HepG2 (cell line): ENCODE measurements around the gene ITSN2. TPM values are rescaled to one million over a fixed set of nuclear protein-coding genes. Genes with fewer than 3 reads are reported as not detected.

Experiments used
- ELF3 ChIP-seq: IDR thresholded peaks from 2 replicates; pipeline ENCODE4 v1.6.1; 2016; ENCODE audit warnings: missing genetic modification reagents, missing compliant biosample characterization
- JARID2 ChIP-seq: sonication (generic); formaldehyde crosslinking; IDR thresholded peaks from 2 replicates; pipeline ENCODE4 v1.8.1; 2023; ENCODE audit warnings: missing genetic modification reagents, inconsistent platforms; ENCODE audit not compliant: insufficient replicate concordance
- MZF1 ChIP-seq: sonication (generic); formaldehyde crosslinking; IDR thresholded peaks from 2 replicates; pipeline ENCODE4 v1.8.1; 2023; ENCODE audit warnings: mild to moderate bottlenecking, missing genetic modification reagents, borderline replicate concordance
- PLRG1 ChIP-seq: fragments of 450-650 bp; conservative IDR thresholded peaks from 2 replicates; pipeline ENCODE4 v1.6.1; 2016
- YY1 ChIP-seq: IDR thresholded peaks from 2 replicates; pipeline ENCODE4 v1.6.1; 2011; ENCODE audit warnings: low read length, low read depth, moderate library complexity, mild to moderate bottlenecking; ENCODE audit not compliant: insufficient read depth, insufficient replicate concordance
- ZC3H4 ChIP-seq: sonication (generic); formaldehyde crosslinking; IDR thresholded peaks from 2 replicates; pipeline ENCODE4 v1.4.0; 2020; ENCODE audit warnings: missing genetic modification reagents, borderline replicate concordance
- ZIK1 ChIP-seq: sonication (generic); formaldehyde crosslinking; IDR thresholded peaks from 2 replicates; pipeline ENCODE4 v1.5.0; 2020; ENCODE audit warnings: mild to moderate bottlenecking, low read depth, missing genetic modification reagents, borderline replicate concordance
- ZNF101 ChIP-seq: sonication (generic); formaldehyde crosslinking; IDR thresholded peaks from 2 replicates; pipeline ENCODE4 v1.4.0; 2020; ENCODE audit warnings: mild to moderate bottlenecking, low read depth, missing genetic modification reagents, borderline replicate concordance
- ZNF121 ChIP-seq: sonication (generic); formaldehyde crosslinking; IDR thresholded peaks from 2 replicates; pipeline ENCODE4 v1.5.0; 2020; ENCODE audit warnings: mild to moderate bottlenecking, missing genetic modification reagents
- ZNF232 ChIP-seq: sonication (generic); formaldehyde crosslinking; IDR thresholded peaks from 2 replicates; pipeline ENCODE4 v1.4.0; 2020; ENCODE audit warnings: missing genetic modification reagents, borderline replicate concordance
- ZNF251 ChIP-seq: sonication (generic); formaldehyde crosslinking; IDR thresholded peaks from 2 replicates; pipeline ENCODE4 v1.9.0; 2021; ENCODE audit warnings: mild to moderate bottlenecking, missing genetic modification reagents
- ZNF292 ChIP-seq: sonication (generic); formaldehyde crosslinking; IDR thresholded peaks from 2 replicates; pipeline ENCODE4 v1.8.1; 2022; ENCODE audit warnings: mild to moderate bottlenecking, low read depth, missing genetic modification reagents, borderline replicate concordance
- ZNF510 ChIP-seq: sonication (generic); formaldehyde crosslinking; IDR thresholded peaks from 2 replicates; pipeline ENCODE4 v1.4.0; 2020; ENCODE audit warnings: low read depth, mild to moderate bottlenecking, missing genetic modification reagents
- ZNF567 ChIP-seq: sonication (generic); formaldehyde crosslinking; IDR thresholded peaks from 2 replicates; pipeline ENCODE4 v1.8.1; 2023; ENCODE audit warnings: mild to moderate bottlenecking, missing genetic modification reagents, borderline replicate concordance
- polyA plus RNA-seq, 8 experiments: library from polyadenylated mRNA; depleted of rRNA in 3 of 8; stranded (reverse) in 7 of 8; unstranded in 1 of 8; fragments of >200 nt; fragmentation: Illumina TruSeq in 4 of 8; extraction: Trizol in 4 of 8; gene quantifications; 2 replicates each; pipeline versions ENCODE4 v1.2.1 to v1.2.3, GENCODE V29; 2011 to 2016; ENCODE audit warnings: low read depth in 4 of 8, missing spikeins in 1 of 8, mixed read lengths in 1 of 8; ENCODE audit not compliant: insufficient read depth in 1 of 8
- total RNA-seq, 5 experiments: library from RNA; depleted of rRNA; stranded (reverse); fragments of >200 nt; fragmentation: Illumina TruSeq; extraction: Trizol; gene quantifications; 2 replicates each; pipeline ENCODE4 v1.2.3, GENCODE V29; 2016; ENCODE audit warnings: low read depth in 1 of 5
- TF ChIP-seq, protein P1 (sequence below): IDR thresholded peaks from 2 replicates; pipeline ENCODE4 v1.6.1; 2016; ENCODE audit warnings: low read depth, borderline replicate concordance
- TF ChIP-seq, protein P2 (sequence below): IDR thresholded peaks from 2 replicates; pipeline ENCODE4 v1.6.1; 2016; ENCODE audit warnings: missing biosample characterization, missing genetic modification reagents, low read depth
- TF ChIP-seq, protein P3 (sequence below): sonication (generic); IDR thresholded peaks from 2 replicates; pipeline ENCODE4 v1.6.1; 2016; ENCODE audit warnings: low read depth, borderline replicate concordance
- TF ChIP-seq, protein P4 (sequence below): sonication (generic); formaldehyde crosslinking; IDR thresholded peaks from 2 replicates; pipeline ENCODE4 v1.4.0; 2020; ENCODE audit warnings: missing genetic modification reagents, borderline replicate concordance
- TF ChIP-seq, protein P5 (sequence below): sonication (generic); formaldehyde crosslinking; IDR thresholded peaks from 2 replicates; pipeline ENCODE4 v1.8.0; 2022; ENCODE audit warnings: missing genetic modification reagents, mild to moderate bottlenecking, moderate library complexity, borderline replicate concordance
- TF ChIP-seq, protein P6 (sequence below): fragments of 450-650 bp; IDR thresholded peaks from 2 replicates; pipeline ENCODE4 v1.6.1; 2016

Gene ITSN2
- total and polyA plus RNA-seq, 2 of the 13 experiments (the other 11 are each of a cell fraction or from before 2014, with no cell fraction given): 26.0 to 26.6 TPM

DNA sequence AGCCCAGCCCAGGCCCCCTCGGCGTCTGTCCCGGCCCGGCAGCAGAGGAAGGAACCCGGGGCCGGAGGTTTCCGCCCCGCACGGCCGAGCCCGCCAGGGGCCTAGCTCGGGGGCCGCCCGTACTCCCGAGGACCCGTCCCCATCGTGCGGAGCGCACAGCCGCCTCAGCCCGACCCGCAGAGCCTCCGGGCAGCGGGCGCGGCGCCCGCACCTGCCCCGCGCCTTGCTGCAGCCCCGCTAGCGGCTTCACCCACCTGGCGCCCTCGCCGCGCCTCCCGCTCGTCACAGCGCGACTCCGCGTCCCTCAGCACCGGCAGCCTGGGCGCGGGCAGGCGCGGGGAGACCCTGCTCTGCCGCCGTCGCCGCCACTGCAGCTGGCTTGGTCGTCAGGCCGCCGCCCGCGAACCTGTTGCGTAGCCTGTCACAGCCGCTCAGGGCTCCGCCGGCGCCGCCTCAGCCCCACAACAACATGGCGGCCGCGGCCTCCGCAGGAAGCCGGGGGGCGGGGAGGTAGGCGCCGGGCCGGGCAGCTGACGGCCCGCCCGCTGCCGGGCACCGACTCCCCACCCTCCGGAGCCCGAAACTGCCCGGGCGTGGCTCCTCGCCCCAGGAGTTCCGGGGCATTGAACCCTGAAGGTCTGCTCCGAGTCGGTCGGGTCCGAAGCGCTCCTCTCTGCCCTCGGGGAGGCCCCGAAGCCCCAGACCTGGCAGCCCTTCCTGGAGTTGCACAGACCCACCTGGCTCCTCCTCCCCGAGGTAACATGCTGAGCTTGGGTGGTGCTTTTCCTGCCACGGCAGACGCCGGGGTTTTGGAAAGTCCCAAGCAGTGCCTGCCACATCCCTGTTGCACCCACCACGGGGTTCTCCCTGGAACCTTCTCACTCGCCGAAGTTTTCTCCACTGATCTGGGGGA, at the start of gene ITSN2 (continued):
- TF ChIP-seq, protein P1, sequence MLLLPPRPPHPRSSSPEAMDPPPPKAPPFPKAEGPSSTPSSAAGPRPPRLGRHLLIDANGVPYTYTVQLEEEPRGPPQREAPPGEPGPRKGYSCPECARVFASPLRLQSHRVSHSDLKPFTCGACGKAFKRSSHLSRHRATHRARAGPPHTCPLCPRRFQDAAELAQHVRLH (CRISPR knock-in tag): peak; percentile 49; the same call in 1 of the 2 replicates
- TF ChIP-seq ZC3H4 (peak; percentile 33; the same call in 1 of the 2 replicates), ZNF232 (CRISPR knock-in tag) (peak; percentile 59; the same call in 1 of the 2 replicates), ELF3 (peak; percentile 44), MZF1 (CRISPR knock-in tag) (no peak), ZNF292 (CRISPR knock-in tag) (peak; percentile 24; the same call in 1 of the 2 replicates), ZNF567 (peak; percentile 34; the same call in 1 of the 2 replicates), ZNF510 (CRISPR knock-in tag) (peak; percentile 95; the same call in 1 of the 2 replicates), YY1 (peak; percentile 98), ZNF251 (CRISPR knock-in tag) (no peak), JARID2 (no peak), ZIK1 (CRISPR knock-in tag) (0 out of 2 replicates have a peak, but pooled peaks have one; percentile 90), PLRG1 (no peak), ZNF101 (CRISPR knock-in tag) (no peak), ZNF121 (CRISPR knock-in tag) (peak; percentile 30; the same call in 1 of the 2 replicates)
- TF ChIP-seq, protein P2, sequence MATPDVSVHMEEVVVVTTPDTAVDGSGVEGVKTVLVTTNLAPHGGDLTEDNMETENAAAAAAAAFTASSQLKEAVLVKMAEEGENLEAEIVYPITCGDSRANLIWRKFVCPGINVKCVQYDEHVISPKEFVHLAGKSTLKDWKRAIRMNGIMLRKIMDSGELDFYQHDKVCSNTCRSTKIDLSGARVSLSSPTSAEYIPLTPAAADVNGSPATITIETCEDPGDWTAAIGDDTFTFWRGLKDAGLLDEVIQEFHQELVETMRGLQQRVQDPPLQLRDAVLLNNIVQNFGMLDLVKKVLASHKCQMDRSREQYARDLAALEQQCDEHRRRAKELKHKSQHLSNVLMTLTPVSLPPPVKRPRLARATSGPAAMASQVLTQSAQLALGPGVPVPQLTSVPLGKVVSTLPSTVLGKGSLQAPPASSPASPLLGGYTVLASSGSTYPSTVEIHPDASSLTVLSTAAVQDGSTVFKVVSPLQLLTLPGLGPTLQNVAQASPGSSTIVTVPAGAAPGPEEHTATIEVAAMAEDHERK (CRISPR knock-in tag): no peak
- TF ChIP-seq, protein P3, sequence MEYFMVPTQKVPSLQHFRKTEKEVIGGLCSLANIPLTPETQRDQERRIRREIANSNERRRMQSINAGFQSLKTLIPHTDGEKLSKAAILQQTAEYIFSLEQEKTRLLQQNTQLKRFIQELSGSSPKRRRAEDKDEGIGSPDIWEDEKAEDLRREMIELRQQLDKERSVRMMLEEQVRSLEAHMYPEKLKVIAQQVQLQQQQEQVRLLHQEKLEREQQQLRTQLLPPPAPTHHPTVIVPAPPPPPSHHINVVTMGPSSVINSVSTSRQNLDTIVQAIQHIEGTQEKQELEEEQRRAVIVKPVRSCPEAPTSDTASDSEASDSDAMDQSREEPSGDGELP: peak; percentile 82; the same call in 1 of the 2 replicates
- TF ChIP-seq, protein P4, sequence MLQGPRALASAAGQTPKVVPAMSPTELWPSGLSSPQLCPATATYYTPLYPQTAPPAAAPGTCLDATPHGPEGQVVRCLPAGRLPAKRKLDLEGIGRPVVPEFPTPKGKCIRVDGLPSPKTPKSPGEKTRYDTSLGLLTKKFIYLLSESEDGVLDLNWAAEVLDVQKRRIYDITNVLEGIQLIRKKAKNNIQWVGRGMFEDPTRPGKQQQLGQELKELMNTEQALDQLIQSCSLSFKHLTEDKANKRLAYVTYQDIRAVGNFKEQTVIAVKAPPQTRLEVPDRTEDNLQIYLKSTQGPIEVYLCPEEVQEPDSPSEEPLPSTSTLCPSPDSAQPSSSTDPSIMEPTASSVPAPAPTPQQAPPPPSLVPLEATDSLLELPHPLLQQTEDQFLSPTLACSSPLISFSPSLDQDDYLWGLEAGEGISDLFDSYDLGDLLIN: no peak
- TF ChIP-seq, protein P5, sequence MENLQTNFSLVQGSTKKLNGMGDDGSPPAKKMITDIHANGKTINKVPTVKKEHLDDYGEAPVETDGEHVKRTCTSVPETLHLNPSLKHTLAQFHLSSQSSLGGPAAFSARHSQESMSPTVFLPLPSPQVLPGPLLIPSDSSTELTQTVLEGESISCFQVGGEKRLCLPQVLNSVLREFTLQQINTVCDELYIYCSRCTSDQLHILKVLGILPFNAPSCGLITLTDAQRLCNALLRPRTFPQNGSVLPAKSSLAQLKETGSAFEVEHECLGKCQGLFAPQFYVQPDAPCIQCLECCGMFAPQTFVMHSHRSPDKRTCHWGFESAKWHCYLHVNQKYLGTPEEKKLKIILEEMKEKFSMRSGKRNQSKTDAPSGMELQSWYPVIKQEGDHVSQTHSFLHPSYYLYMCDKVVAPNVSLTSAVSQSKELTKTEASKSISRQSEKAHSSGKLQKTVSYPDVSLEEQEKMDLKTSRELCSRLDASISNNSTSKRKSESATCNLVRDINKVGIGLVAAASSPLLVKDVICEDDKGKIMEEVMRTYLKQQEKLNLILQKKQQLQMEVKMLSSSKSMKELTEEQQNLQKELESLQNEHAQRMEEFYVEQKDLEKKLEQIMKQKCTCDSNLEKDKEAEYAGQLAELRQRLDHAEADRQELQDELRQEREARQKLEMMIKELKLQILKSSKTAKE (CRISPR knock-in tag): peak; percentile 51; the same call in 1 of the 2 replicates
- TF ChIP-seq, protein P6, sequence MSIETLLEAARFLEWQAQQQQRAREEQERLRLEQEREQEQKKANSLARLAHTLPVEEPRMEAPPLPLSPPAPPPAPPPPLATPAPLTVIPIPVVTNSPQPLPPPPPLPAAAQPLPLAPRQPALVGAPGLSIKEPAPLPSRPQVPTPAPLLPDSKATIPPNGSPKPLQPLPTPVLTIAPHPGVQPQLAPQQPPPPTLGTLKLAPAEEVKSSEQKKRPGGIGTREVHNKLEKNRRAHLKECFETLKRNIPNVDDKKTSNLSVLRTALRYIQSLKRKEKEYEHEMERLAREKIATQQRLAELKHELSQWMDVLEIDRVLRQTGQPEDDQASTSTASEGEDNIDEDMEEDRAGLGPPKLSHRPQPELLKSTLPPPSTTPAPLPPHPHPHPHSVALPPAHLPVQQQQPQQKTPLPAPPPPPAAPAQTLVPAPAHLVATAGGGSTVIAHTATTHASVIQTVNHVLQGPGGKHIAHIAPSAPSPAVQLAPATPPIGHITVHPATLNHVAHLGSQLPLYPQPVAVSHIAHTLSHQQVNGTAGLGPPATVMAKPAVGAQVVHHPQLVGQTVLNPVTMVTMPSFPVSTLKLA: no peak
